ENCODE results near the gene ZNF785.

DNA sequence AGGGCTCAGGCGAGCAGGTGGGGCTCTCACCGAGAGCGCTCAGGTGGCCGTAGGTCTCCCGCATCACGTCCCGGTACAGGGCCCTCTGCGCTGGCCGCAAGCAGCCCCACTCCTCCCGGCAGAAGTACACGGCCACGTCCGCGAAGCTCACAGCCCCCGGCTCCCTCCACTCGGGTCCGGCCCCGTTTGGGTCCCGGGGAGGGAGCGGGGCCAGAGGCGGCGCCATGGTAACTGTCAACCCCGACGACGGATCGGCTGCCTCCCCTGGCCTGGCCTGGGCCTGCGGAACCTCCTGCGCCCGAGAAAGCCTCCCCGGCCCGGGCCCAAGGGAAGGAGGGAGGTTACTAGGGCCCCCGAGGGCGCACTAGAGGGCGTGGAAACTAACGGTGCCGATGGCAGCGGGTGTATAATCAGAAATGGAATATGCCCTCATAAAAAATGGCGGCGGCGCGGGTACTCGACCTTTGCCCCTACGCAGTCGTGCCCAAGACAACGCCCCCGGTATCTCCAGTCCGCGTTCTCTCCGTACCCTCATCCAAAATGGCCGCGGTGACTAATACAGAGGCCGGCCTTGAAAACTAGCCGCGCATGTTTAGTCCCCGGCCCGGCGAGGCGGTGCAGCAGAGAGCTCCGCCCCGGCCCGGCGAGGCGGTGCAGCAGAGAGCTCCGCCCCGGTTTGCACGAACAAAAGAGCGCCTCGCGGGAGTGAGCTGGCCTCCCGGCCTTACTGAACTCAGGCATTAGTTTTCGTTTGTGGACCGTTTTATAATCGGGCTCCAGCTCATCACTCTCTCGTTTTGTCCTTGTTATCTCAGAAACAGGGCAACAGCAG lies 27.3 kb downstream of the ZNF785 start, which contains the start of gene ZNF764:
- TF ChIP-seq, protein P1, sequence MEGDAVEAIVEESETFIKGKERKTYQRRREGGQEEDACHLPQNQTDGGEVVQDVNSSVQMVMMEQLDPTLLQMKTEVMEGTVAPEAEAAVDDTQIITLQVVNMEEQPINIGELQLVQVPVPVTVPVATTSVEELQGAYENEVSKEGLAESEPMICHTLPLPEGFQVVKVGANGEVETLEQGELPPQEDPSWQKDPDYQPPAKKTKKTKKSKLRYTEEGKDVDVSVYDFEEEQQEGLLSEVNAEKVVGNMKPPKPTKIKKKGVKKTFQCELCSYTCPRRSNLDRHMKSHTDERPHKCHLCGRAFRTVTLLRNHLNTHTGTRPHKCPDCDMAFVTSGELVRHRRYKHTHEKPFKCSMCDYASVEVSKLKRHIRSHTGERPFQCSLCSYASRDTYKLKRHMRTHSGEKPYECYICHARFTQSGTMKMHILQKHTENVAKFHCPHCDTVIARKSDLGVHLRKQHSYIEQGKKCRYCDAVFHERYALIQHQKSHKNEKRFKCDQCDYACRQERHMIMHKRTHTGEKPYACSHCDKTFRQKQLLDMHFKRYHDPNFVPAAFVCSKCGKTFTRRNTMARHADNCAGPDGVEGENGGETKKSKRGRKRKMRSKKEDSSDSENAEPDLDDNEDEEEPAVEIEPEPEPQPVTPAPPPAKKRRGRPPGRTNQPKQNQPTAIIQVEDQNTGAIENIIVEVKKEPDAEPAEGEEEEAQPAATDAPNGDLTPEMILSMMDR (conservative IDR thresholded peaks at IDR 0.05 in 1 of 2, IDR thresholded peaks at IDR 0.05 in 1 of 2; ENCODE audit: extremely low read depth in 1 of 2, insufficient read depth in 1 of 2, low read depth in 1 of 2, low read length in 2 of 2): no peak
- TF ChIP-seq EZH2 (IDR thresholded peaks at IDR 0.05; ENCODE audit: borderline replicate concordance, low read length): no peak
